GM23338 (cell line): ENCODE measurements around the gene ZBTB46. TPM values are rescaled to one million over a fixed set of nuclear protein-coding genes. Genes with fewer than 3 reads are reported as not detected.

Experiments
- ATAC-seq: fragments of 200-7000 bp; cut with Tn5 transposase; 3 replicates; pipeline ENCODE4 v1.9.1; 2020
- DNase-seq: peaks from one replicate; pipeline ENCODE4 v3.0.0-alpha.2; 2015; ENCODE audit warnings: low spot score
- H2AFZ ChIP-seq: fragments of 200-600 bp; sonication (generic); 2 replicates; pipeline ENCODE4 v1.8.0; 2016; ENCODE audit warnings: antibody characterized with exemption, mild to moderate bottlenecking, moderate library complexity
- H3F3A ChIP-seq: fragments of 200-600 bp; sonication (generic); replicated peaks from 2 replicates; pipeline ENCODE4 v1.8.0; 2017; ENCODE audit warnings: antibody characterized with exemption, mixed run types, low read depth
- H3K27ac ChIP-seq: fragments of 200-600 bp; sonication (generic); 2 replicates; pipeline ENCODE4 v1.6.1; 2016; ENCODE audit warnings: low read depth
- H3K27me3 ChIP-seq: fragments of 200-600 bp; sonication (generic); 2 replicates; pipeline ENCODE4 v1.8.0; 2016; ENCODE audit warnings: mild to moderate bottlenecking, mixed run types, moderate library complexity; ENCODE audit not compliant: insufficient read depth
- H3K36me3 ChIP-seq: fragments of 200-600 bp; sonication (generic); 2 replicates; pipeline ENCODE4 v1.8.0; 2016; ENCODE audit warnings: mild to moderate bottlenecking; ENCODE audit not compliant: insufficient read depth
- H3K4me1 ChIP-seq: fragments of 200-600 bp; sonication (generic); 2 replicates; pipeline ENCODE4 v1.8.0; 2016; ENCODE audit warnings: mild to moderate bottlenecking, moderate library complexity; ENCODE audit not compliant: insufficient read depth
- H3K4me2 ChIP-seq: fragments of 200-600 bp; sonication (generic); 2 replicates; pipeline ENCODE4 v1.7.1; 2017; ENCODE audit warnings: mixed run types
- H3K4me3 ChIP-seq: fragments of 200-600 bp; sonication (generic); 2 replicates; pipeline ENCODE4 v1.6.1; 2016; ENCODE audit warnings: mixed run types
- H3K79me2 ChIP-seq: fragments of 200-600 bp; sonication (generic); replicated peaks from 2 replicates; pipeline ENCODE4 v1.8.0; 2017; ENCODE audit warnings: mild to moderate bottlenecking; ENCODE audit not compliant: insufficient read depth
- H3K9me2 ChIP-seq: fragments of 200-600 bp; sonication (generic); 2 replicates; pipeline ENCODE4 v1.8.0; 2017; ENCODE audit not compliant: insufficient read depth
- H4K20me1 ChIP-seq: fragments of 200-600 bp; sonication (generic); replicated peaks from 2 replicates; pipeline ENCODE4 v1.8.0; 2017; ENCODE audit warnings: mild to moderate bottlenecking; ENCODE audit not compliant: insufficient read depth
- H3K27ac Mint-ChIP-seq: 2 replicates; pipeline ENCODE4 v1.8.0; 2020; ENCODE audit warnings: inconsistent platforms, mild to moderate bottlenecking, moderate library complexity, mixed read lengths
- H3K27me3 Mint-ChIP-seq: 3 replicates; pipeline ENCODE4 v1.8.0; 2022; ENCODE audit warnings: low read depth, mild to moderate bottlenecking, moderate library complexity, mixed read lengths, inconsistent platforms; ENCODE audit not compliant: insufficient read depth, poor library complexity
- H3K36me3 Mint-ChIP-seq: 3 replicates; pipeline ENCODE4 v1.8.0; 2021; ENCODE audit warnings: low read depth, mild to moderate bottlenecking, inconsistent platforms, moderate library complexity, mixed read lengths
- H3K4me1 Mint-ChIP-seq: 3 replicates; pipeline ENCODE4 v1.8.0; 2020; ENCODE audit warnings: mild to moderate bottlenecking, inconsistent platforms, mixed read lengths
- H3K4me3 Mint-ChIP-seq: 3 replicates; pipeline ENCODE4 v1.8.0; 2021; ENCODE audit warnings: moderate library complexity, mild to moderate bottlenecking, inconsistent platforms, mixed read lengths
- H3K9me3 Mint-ChIP-seq: 3 replicates; pipeline ENCODE4 v1.8.0; 2020; ENCODE audit warnings: moderate library complexity, mild to moderate bottlenecking, inconsistent platforms, mixed read lengths
- CTCF ChIP-seq, 2 experiments: fragments of 200-600 bp in 1 of 2; sonication (generic) in 1 of 2; conservative IDR thresholded peaks; 2 replicates each; pipeline versions ENCODE4 v1.5.1 to v1.6.1; 2016 to 2017; ENCODE audit warnings: antibody characterized with exemption in 2 of 2, low read depth in 2 of 2, mild to moderate bottlenecking in 2 of 2, moderate library complexity in 1 of 2
- ETS1 ChIP-seq: IDR thresholded peaks from 2 replicates; pipeline ENCODE4 v1.6.1; 2016; ENCODE audit warnings: antibody characterized with exemption
- EZH2 ChIP-seq: fragments of 200-600 bp; sonication (generic); IDR thresholded peaks from one replicate; pipeline ENCODE4 v1.8.0; 2017; ENCODE audit warnings: antibody characterized with exemption, mild to moderate bottlenecking, low read depth; ENCODE audit not compliant: unreplicated experiment
- EZH2phosphoT487 ChIP-seq: fragments of 200-600 bp; sonication (generic); IDR thresholded peaks from one replicate; pipeline ENCODE4 v1.8.1; 2018; ENCODE audit warnings: antibody characterized with exemption; ENCODE audit not compliant: unreplicated experiment
- NANOG ChIP-seq: IDR thresholded peaks from 2 replicates; pipeline ENCODE4 v1.6.1; 2016; ENCODE audit warnings: antibody characterized with exemption, borderline replicate concordance
- POLR2AphosphoS5 ChIP-seq: IDR thresholded peaks from 2 replicates; pipeline ENCODE4 v1.6.1; 2016; ENCODE audit warnings: antibody characterized with exemption, low read depth
- REST ChIP-seq: IDR thresholded peaks from one replicate; pipeline ENCODE4 v1.6.1; 2018; ENCODE audit warnings: antibody characterized with exemption; ENCODE audit not compliant: unreplicated experiment
- STAT1 ChIP-seq: IDR thresholded peaks from one replicate; pipeline ENCODE4 v1.6.1; 2016; ENCODE audit warnings: antibody characterized with exemption; ENCODE audit not compliant: unreplicated experiment
- ZNF114 ChIP-seq: fragments of 250-450 bp; sonication (Bioruptor Pico); IDR thresholded peaks from 2 replicates; pipeline ENCODE4 v1.5.0; 2020; ENCODE audit warnings: mild to moderate bottlenecking, moderate library complexity
- ZNF331 ChIP-seq: fragments of 250-450 bp; sonication (Bioruptor Pico); IDR thresholded peaks from 2 replicates; pipeline ENCODE4 v1.5.0; 2020; ENCODE audit warnings: low read depth, mild to moderate bottlenecking, moderate library complexity
- ZNF462 ChIP-seq: fragments of 250-450 bp; sonication (Bioruptor Pico); IDR thresholded peaks from 2 replicates; pipeline ENCODE4 v1.5.0; 2020; ENCODE audit warnings: mild to moderate bottlenecking, moderate library complexity
- polyA plus RNA-seq: library from polyadenylated mRNA; unstranded; fragments of >200 nt; fragmentation: Nextera tagmentation; extraction: Ambion mirVana; gene quantifications from 2 replicates; pipeline ENCODE4 v1.2.1, GENCODE V29; 2016
- total RNA-seq: library from RNA; depleted of rRNA; stranded (reverse); fragments of >200 nt; shearing (Covaris generic); gene quantifications from 2 replicates; pipeline ENCODE4 v1.2.3, GENCODE V29; 2014

The ZBTB46 gene
- total and polyA plus RNA-seq, 2 experiments from 2014 or later = 3.2 to 26.9 TPM

- H3K27me3 ChIP-seq = peaks cover 6% of the 10 kb centered on the region
- H3K4me1 ChIP-seq = no peaks in the 10 kb centered on the region; the same call in 1 of the 2 replicates
- peaks cover 12% of the 10 kb centered on the region for H3F3A ChIP-seq
- ATAC-seq (no peak), DNase-seq (no peak)
- Mint-ChIP-seq H3K36me3 (peaks cover 15% of the 10 kb centered on the region), H3K4me1 (no peaks in the 10 kb centered on the region), H3K27ac (no peak overlapping the region), H3K4me3 (no peak overlapping the region; the same call in 2 of the 3 replicates), H3K9me3 (no peaks in the 10 kb centered on the region; the same call in 2 of the 3 replicates), H3K27me3 (peaks cover 14% of the 10 kb centered on the region)
- no peak overlapping the region for H3K4me3 ChIP-seq
- H2AFZ ChIP-seq = no peak overlapping the region
- TF ChIP-seq CTCF (conservative IDR thresholded peaks at IDR 0.05; ENCODE audit: low read depth in 2 of 2) = no peak
- no peak for TF ChIP-seq POLR2AphosphoS5
- TF ChIP-seq ETS1 = no peak
- no peak for TF ChIP-seq EZH2
- TF ChIP-seq STAT1 = no peak
- no peak for TF ChIP-seq ZNF462 (CRISPR knock-in tag)
- TF ChIP-seq ZNF331 (CRISPR knock-in tag) = no peak
- no peak for TF ChIP-seq NANOG
- no peak for TF ChIP-seq REST
- no peak for TF ChIP-seq EZH2phosphoT487
- TF ChIP-seq ZNF114 (CRISPR knock-in tag) = no peak
- H4K20me1 ChIP-seq = no peaks in the 10 kb centered on the region
- no peak overlapping the region for H3K4me2 ChIP-seq
- 0 out of 2 replicates have a peak, but pooled peaks cover 5% of the 10 kb centered on the region for H3K9me2 ChIP-seq
- H3K79me2 ChIP-seq = no peaks in the 10 kb centered on the region
- H3K27ac ChIP-seq = no peak overlapping the region
- no peaks in the 10 kb centered on the region for H3K36me3 ChIP-seq
Observed at GRCh38 chr20:63733579-63734081, 97.4 kb downstream of the ZBTB46 start.
